ENCODE results near the gene CXCL17.

Gene CXCL17

GRCh38 chr19:42423462-42424344, 19.0 kb downstream of the CXCL17 start:
- peak; percentile 67 for DNase-seq

DNA sequence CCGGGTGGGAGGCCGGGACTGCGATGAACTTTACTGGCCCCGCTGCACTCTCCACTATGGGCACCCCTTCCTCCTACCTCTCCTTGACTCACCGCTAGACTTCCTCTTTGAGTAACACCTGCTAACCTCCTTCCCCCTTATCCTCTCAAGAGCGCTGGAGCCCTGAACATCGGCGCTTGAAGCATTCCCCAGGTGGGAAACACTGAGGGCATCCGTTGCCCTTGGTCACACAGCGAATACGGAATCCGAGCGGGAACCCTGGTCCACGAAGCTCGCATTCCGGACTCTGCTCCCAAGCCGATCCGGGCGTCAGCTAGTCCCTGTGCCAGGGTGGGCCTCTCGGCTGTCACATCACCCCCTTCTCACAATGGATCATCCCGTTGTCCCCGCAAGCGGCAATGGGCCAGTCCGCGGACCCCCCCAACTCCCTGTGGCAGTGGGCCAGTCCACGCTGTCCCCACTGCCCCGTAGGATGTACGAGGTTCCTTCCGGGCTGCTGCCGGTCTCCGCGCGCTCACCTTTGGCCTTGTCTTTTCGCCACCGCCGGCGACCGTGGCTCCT, 19.8 kb downstream of the CXCL17 start:
- DNase-seq = no peak

GRCh38 chr19:42422092-42422900, 20.4 kb downstream of the CXCL17 start:
- no peak for DNase-seq

GRCh38 chr19:42421591-42422031, 21.1 kb downstream of the CXCL17 start:
- DNase-seq = no peak

DNA sequence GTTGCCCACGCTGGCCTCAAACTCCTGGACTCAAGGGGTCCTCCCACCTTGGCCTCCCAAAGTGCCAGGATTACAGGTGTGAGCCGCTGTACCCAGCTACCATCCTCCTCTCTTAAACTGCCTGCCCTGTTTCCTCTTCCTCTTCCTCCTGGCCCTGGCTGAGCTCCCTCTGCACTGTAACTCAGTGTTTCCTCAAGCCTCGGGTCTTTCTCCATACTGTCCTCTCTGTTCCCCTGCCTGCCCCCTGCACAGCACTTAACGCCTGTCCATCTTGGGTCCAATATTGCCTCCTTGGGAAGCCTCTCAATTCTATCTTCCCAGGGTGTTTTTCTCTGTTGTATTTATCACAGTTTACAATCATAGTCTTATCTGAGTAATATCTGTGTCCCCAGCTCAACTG, 21.6 kb downstream of the CXCL17 start:
- no peak for DNase-seq

DNA sequence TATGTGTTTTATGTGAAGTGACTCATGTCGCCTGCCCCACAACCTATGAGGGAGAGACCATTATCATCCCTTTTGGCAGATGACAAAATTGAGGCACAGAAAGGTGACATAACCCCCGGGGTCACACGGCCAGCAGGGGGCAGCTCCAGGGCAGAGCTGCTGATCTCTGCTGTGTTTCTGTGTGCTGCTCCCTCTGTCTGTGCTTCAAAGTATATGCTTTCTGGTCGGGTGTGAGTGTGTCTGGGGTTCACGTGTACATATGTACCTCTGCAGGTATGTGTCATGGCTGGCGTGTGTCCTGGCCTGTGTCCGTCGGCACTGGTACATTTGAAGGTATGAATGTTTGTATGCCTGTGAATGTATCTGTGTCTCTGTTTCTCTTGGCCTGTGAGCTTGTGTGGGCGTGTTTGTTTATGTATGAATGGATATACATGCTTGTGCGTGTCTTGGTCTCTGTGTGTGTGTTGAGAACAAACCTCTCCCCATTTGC, 22.6 kb downstream of the CXCL17 start:
- peak; percentile 58 for DNase-seq

GRCh38 chr19:42419309-42419708, 23.4 kb downstream of the CXCL17 start:
- no peak for DNase-seq

- DNase-seq = no peak
Measured at GRCh38 chr19:42412661-42413076, 30.1 kb downstream of the CXCL17 start.

DNA sequence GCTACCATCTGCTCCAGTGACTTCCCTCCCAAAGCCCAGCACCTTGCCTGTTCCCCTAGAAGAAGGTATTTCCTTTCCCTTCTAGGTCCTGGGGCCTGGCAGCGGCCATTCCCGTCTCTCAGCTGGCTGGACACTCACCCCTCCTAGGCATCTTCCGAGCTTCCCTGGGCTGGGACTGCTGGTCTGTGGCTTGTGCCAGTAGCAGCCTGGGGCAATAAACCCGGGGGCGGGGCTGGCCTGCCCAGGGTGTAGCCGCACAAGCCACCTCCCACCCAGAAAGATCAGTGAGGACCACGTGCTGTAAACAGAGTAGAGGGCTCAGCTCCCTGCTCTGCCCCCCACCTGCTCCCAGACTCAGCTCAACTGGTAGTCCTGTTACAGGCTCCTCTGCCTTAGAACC, 30.5 kb downstream of the CXCL17 start:
- no peak for DNase-seq

DNA sequence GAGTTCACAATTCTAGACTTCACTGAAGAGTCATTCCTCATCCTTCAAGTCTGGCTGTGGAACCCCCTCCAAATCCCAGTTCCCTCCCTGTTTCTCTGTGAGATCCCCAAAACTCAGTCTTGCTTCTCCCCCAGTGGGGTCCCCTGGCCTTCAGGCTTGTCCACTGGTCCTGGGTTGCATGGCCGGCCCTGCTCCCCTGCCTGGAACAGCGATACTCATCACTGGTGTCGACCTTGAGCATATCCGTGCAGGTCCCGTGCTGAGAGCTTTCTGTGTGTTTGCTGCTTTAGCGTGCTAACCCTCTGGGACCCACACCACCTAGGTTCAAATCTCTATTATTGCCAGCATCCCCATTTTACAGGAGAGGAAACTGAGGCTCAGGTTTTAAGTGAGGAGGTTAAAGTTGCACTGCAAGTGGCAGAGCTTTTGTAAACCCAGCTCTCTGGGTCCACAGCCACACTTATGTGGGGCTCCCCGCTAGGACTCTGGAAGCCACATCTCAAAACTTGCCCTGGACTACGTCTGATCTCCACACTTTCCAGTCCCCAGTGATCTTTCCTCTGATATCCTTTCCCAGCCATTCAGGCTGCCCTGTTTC, 31.1 kb downstream of the CXCL17 start:
- DNase-seq = no peak

- DNase-seq = no peak
Measured at GRCh38 chr19:42410371-42410770, 32.4 kb downstream of the CXCL17 start.

GRCh38 chr19:42409477-42409876, 33.3 kb downstream of the CXCL17 start:
- no peak for DNase-seq

GRCh38 chr19:42407816-42408175, 35.0 kb downstream of the CXCL17 start:
- DNase-seq = no peak

DNA sequence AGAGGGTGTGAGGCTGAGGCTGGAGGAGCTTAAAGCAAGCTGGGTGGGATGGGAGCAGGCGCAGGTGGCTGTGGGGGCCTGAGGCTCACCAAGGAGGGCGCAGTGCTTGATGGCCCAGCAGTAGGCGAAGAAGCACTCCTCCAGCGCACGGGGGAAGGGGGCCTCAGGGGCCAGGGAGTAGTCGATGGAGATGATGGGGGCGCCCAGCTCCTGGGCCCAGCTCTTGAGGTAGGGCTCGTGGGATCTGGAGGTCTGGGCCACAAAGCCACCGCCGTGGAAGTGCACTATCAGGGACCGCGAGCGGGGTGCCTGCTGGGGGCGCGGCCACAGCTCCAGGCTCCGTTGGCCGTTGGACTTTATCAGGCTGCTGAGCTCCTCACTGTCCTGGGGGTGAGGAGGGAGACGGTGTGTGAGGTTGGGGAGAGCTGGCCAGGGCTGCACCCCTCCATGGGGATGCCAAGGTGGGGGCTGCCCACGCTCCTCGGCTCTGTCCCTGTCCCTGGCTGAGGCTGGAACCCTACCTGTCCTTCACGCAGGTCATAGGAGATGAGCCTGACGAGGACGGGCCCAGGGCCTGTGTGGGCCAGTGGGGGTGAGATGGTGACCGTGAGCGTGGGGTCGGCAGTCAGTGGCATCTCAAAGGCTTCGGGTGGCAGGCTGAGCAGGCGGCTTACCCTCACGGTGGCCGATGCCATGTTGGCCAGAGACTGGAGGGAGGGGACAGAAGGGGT, 35.5 kb downstream of the CXCL17 start:
- no peak for DNase-seq

DNA sequence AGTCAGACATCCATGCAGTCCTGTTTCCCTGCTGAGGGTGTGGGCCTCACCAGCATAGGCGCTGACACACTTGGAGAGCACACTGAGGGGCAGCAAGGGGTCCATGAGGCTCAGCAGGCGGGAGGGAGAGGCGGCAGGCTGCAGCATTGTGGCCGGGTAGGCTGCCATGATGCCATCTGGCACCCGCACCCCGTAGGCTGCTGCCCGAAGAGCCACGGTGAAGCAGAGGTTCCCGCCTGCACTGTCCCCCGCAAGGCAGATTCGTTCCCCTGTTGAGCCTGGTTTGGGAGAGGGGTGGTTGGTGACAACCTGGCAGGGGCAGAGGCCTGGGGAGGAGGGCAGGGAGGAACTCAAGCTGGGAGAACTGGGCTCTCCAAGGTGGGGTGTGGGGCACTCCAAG, 36.6 kb downstream of the CXCL17 start:
- no peak for DNase-seq

DNA sequence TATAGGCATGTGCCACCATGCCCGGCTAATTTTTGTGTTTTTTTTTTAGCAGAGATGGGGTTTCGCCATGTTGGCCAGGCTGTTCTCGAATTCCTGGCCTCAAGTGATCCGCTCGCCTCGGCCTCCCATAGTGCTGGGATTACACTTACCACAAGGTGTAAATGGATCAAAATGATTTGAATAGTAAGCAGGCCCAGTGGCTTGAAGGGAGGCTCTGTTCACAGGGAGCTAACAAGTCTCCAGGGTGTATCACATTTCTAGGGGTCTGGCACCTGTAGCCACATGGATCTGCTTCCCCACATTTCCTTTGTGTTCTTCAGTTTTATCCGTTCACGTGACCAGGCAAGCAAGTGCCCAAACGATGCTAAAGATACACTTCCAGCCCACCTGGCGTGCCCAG, 39.2 kb downstream of the CXCL17 start:
- no peak for DNase-seq

DNA sequence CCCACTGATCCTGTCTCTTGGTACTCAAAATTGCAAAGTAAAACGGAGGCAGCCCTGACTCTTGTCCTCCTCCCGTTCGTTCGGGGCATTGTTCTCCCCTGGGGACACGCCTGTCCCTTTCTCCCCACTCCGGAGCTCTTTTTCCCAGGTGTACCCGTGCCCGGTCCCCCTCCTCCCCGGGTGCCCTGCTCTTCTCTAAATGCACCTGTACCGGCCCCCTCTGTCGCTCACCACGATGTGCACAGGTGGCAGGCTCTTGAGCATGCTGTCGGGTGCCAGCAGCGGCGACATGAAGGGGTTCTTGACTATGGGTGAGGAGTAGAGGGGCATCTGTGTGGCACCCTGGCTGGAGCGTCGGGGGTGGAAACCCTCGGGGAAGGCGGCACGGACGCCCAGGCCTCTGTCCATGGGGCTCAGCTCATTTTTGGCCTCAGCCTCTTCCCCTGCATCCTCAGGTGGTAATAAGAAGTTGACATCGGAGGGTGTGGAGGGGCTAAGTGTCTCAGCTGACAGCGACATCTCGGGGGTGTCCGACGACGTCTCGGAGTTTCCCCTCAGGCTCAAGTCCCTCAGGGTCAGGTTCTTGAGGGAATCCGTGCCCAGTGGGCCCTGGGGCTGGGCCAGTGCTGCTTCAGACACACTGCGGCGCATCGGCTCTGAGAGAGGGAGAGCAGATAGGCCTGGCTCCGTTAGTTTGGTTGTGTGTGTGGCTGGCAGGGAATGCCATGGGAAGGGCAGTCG, 40.2 kb downstream of the CXCL17 start:
- no peak for DNase-seq

GRCh38 chr19:42401365-42402303, 41.1 kb downstream of the CXCL17 start:
- DNase-seq = peak; percentile 57

DNA sequence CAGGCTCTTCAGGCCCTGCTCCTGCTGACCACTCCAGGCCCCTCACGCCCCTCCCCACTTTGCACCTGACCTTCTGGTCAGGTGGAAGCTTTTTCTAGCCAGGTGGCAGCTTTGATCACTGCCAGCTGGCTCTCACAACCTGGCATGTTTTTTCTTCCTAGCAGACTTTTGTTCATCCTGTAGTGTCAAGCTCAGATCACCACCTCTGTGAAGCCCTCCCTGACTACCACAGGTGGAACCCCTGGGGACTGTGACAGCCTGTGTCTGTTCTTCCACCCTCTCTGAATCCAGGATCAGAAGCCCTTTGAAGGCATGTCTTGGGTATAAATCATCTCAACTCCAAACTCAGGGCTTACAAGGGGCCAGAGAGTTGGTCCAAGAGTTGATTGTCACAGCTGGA, 42.3 kb downstream of the CXCL17 start:
- DNase-seq = no peak
